OCI-LY7 (cell line): ENCODE data around the gene MINDY2. TPM values are rescaled to one million over a fixed set of nuclear protein-coding genes. Genes with fewer than 3 reads are reported as not detected.
"Not testable (repeated sequence)": the region's sequence is repeated elsewhere in the genome, so short reads cannot be mapped to it uniquely, and the experiment has no call there.

Experiments used
- BruUV-seq: library from RNA; stranded (reverse); fragments of 400-500 nt; replicated peaks from 2 replicates; lab custom pipeline; 2021; lab: Mats Ljungman, UMichigan
- CTCF ChIA-PET: fragments of 300-600 bp; sonication (Branson Sonifier 250); formaldehyde crosslinking; loops from one replicate; lab custom pipeline; 2022; ENCODE audit warnings: antibody characterized with exemption; ENCODE audit not compliant: unreplicated experiment; lab: Charles Lee
- POLR2A ChIA-PET: fragments of 300-600 bp; sonication (Branson Sonifier 250); formaldehyde crosslinking; loops from one replicate; lab custom pipeline; 2022; ENCODE audit warnings: antibody characterized with exemption; lab: Charles Lee
- DNase-seq: peaks from one replicate; pipeline ENCODE4 v3.0.0-alpha.2; 2015; ENCODE audit warnings: low spot score
- H2AFZ ChIP-seq: fragments of 200-600 bp; sonication (generic), shearing (Covaris generic); 2 replicates; pipeline ENCODE4 v1.6.1; 2014; ENCODE audit warnings: mild to moderate bottlenecking, antibody characterized with exemption, low read length, moderate library complexity
- H3K27ac ChIP-seq: fragments of 200-600 bp; sonication (generic); 2 replicates; pipeline ENCODE4 v1.5.1; 2014; ENCODE audit warnings: mixed run types, low read depth, mild to moderate bottlenecking, moderate library complexity, low read length, inconsistent platforms; ENCODE audit not compliant: poor library complexity, severe bottlenecking
- H3K36me3 ChIP-seq: fragments of 200-600 bp; sonication (generic); 2 replicates; pipeline ENCODE4 v1.6.1; 2014; ENCODE audit warnings: mild to moderate bottlenecking, antibody characterized with exemption, low read length, moderate library complexity, mixed read lengths; ENCODE audit not compliant: insufficient read depth
- H3K4me1 ChIP-seq: fragments of 200-600 bp; sonication (generic); 2 replicates; pipeline ENCODE4 v1.5.1; 2014; ENCODE audit warnings: mild to moderate bottlenecking, low read length; ENCODE audit not compliant: insufficient read depth, poor library complexity, severe bottlenecking
- H3K4me2 ChIP-seq: fragments of 200-600 bp; sonication (generic); 2 replicates; pipeline ENCODE4 v1.6.1; 2014; ENCODE audit warnings: mild to moderate bottlenecking, low read length
- H3K4me3 ChIP-seq: fragments of 200-600 bp; sonication (generic); 2 replicates; pipeline ENCODE4 v1.5.1; 2014; ENCODE audit warnings: mild to moderate bottlenecking, low read depth, low read length; ENCODE audit not compliant: poor library complexity, severe bottlenecking
- H3K79me2 ChIP-seq: fragments of 200-600 bp; sonication (generic); 2 replicates; pipeline ENCODE4 v1.6.1; 2016; ENCODE audit warnings: low read depth, mild to moderate bottlenecking, low read length, moderate library complexity, mixed read lengths; ENCODE audit not compliant: insufficient read depth
- H3K9me2 ChIP-seq: fragments of 200-600 bp; sonication (generic); 2 replicates; pipeline ENCODE4 v1.6.1; 2016; ENCODE audit warnings: mild to moderate bottlenecking, low read length, mixed read lengths; ENCODE audit not compliant: insufficient read depth
- H3K9me3 ChIP-seq: fragments of 200-600 bp; sonication (generic); 2 replicates; pipeline ENCODE4 v1.6.1; 2014; ENCODE audit warnings: mild to moderate bottlenecking, mixed run types, low read length, mixed read lengths
- H4K20me1 ChIP-seq: fragments of 200-600 bp; sonication (generic); 2 replicates; pipeline ENCODE4 v1.6.1; 2014; ENCODE audit warnings: mild to moderate bottlenecking, antibody characterized with exemption, low read length, moderate library complexity, mixed read lengths; ENCODE audit not compliant: insufficient read depth
- CTCF ChIP-seq: fragments of 200-600 bp; sonication (generic); conservative IDR thresholded peaks from 2 replicates; pipeline ENCODE4 v1.5.1; 2014; ENCODE audit warnings: mild to moderate bottlenecking, antibody characterized with exemption, low read length, moderate library complexity, mixed read lengths
- EZH2phosphoT487 ChIP-seq: fragments of 200-600 bp; sonication (generic); IDR thresholded peaks from 2 replicates; pipeline ENCODE4 v1.6.1; 2018; ENCODE audit warnings: low read depth, borderline replicate concordance, mild to moderate bottlenecking, mixed run types, antibody characterized with exemption, low read length, moderate library complexity, mixed read lengths
- intact Hi-C: fragments of 100-400 bp; cut with micrococcal nuclease; formaldehyde crosslinking; loops from one replicate; pipeline ENCODE4 v1.10.0; 2022; ENCODE audit not compliant: unreplicated experiment
- total RNA-seq, 2 experiments: library from RNA; depleted of rRNA in 1 of 2; stranded (reverse); fragments of >200 nt in 1 of 2; shearing (Covaris generic) in 1 of 2; gene quantifications; 2 replicates each; pipeline ENCODE4 v1.2.3, GENCODE V29; 2014 to 2022

MINDY2 gene
- total RNA-seq, 2 experiments from 2014 or later: 10.5 to 15.7 TPM

GRCh38 chr15:58882243-58882642 is 111.1 kb downstream of the MINDY2 start:
- ChIA-PET POLR2A (no interaction called here), CTCF (no interaction called here)
- Histone ChIP-seq H3K4me1 (peaks cover 12% of the 10 kb centered on the region), H3K4me3 (no peak overlapping the region), H2AFZ (no peak overlapping the region), H3K79me2 (no peaks in the 10 kb centered on the region), H4K20me1 (no peaks in the 10 kb centered on the region), H3K27ac (no peak overlapping the region), H3K9me2 (no peaks in the 10 kb centered on the region), H3K9me3 (no peaks in the 10 kb centered on the region), H3K36me3 (peaks cover 97% of the 10 kb centered on the region), H3K4me2 (no peak overlapping the region)
- intact Hi-C loops: no loop called here
- no peak for DNase-seq
- no TSS peak for BruUV-seq
- TF ChIP-seq CTCF: no peak
- TF ChIP-seq EZH2phosphoT487: no peak

- DNase-seq, H3K27ac ChIP-seq, H3K4me3 ChIP-seq, CTCF ChIA-PET, H3K4me2 ChIP-seq, H3K9me2 ChIP-seq, H4K20me1 ChIP-seq, intact Hi-C loops, H3K9me3 ChIP-seq, H3K79me2 ChIP-seq, H2AFZ ChIP-seq, BruUV-seq: not testable (repeated sequence)
- POLR2A ChIA-PET: interaction anchor here (0.6 to 0.7 kb wide), 2 partner anchors 74 to 740 kb away, joined by 3 read pairs; no protein-coding TSS in a partner anchor
- Histone ChIP-seq H3K36me3 (peaks cover 99% of the 10 kb centered on the region), H3K4me1 (peaks cover 12% of the 10 kb centered on the region)
Measured at GRCh38 chr15:58883926-58884325, 112.8 kb downstream of the MINDY2 start.

GRCh38 chr15:58886921-58887320 is 115.8 kb downstream of the MINDY2 start:
- BruUV-seq: TSS peak; percentile 29
- CTCF ChIA-PET: no interaction called here
- POLR2A ChIA-PET: no interaction called here

More at GRCh38 chr15:58886921-58887320, 115.8 kb downstream of the MINDY2 start:
- Histone ChIP-seq H3K4me1 (no peaks in the 10 kb centered on the region), H3K36me3 (peaks cover 98% of the 10 kb centered on the region), H3K4me2 (no peak overlapping the region), H2AFZ (no peak overlapping the region), H4K20me1 (no peaks in the 10 kb centered on the region), H3K9me3 (no peaks in the 10 kb centered on the region), H3K79me2 (no peaks in the 10 kb centered on the region), H3K9me2 (no peaks in the 10 kb centered on the region), H3K27ac (no peak overlapping the region), H3K4me3 (no peak overlapping the region)
- no peak for DNase-seq
- TF ChIP-seq EZH2phosphoT487 (no peak), CTCF (no peak)
- intact Hi-C loops: no loop called here
